Ramos (cell line): Measurements from ENCODE around the gene CCL19.
"Not testable (repeated sequence)": the region's sequence is repeated elsewhere in the genome, so short reads cannot be mapped to it uniquely, and the experiment has no call there.

Experiments
- in situ Hi-C: fragments of 300-500 bp; cut with MboI; formaldehyde crosslinking; loops from one replicate; pipeline ENCODE4 v1.14.3; 2022; ENCODE audit warnings: low sequenced_read_pairs; ENCODE audit not compliant: unreplicated experiment

The CCL19 gene

GRCh38 chr9:34690983-34691935 lies at the start of gene CCL19:
Gene CCL19, minus strand, starts transcription at chr9:34691276. Its CDS starts 137 bp downstream, at chr9:34691139.
- in situ Hi-C loops = no loop called here

GRCh38 chr9:34740176-34740575 lies 49.1 kb upstream of the CCL19 start:
- in situ Hi-C loops = not testable (repeated sequence)

- in situ Hi-C loops = no loop called here
Observed at GRCh38 chr9:34737677-34738260, 46.7 kb upstream of the CCL19 start.

- in situ Hi-C loops = no loop called here
Observed at GRCh38 chr9:34734720-34735119, 43.6 kb upstream of the CCL19 start.

- in situ Hi-C loops = no loop called here
Observed at GRCh38 chr9:34732886-34733285, 41.8 kb upstream of the CCL19 start.

GRCh38 chr9:34732478-34732877 lies 41.4 kb upstream of the CCL19 start:
- in situ Hi-C loops = no loop called here

GRCh38 chr9:34723141-34723540 lies 32.1 kb upstream of the CCL19 start:
- in situ Hi-C loops = no loop called here

- in situ Hi-C loops = not testable (repeated sequence)
Observed at GRCh38 chr9:34719769-34720025, 28.6 kb upstream of the CCL19 start.

- in situ Hi-C loops = no loop called here
Observed at GRCh38 chr9:34719021-34719768, 28.1 kb upstream of the CCL19 start.

GRCh38 chr9:34717996-34718614 lies 27.0 kb upstream of the CCL19 start:
- in situ Hi-C loops = no loop called here

GRCh38 chr9:34716711-34717110 lies 25.6 kb upstream of the CCL19 start:
- in situ Hi-C loops = no loop called here

- in situ Hi-C loops = no loop called here
Observed at GRCh38 chr9:34715639-34716215, 24.7 kb upstream of the CCL19 start.

GRCh38 chr9:34714007-34714406 lies 22.9 kb upstream of the CCL19 start:
- in situ Hi-C loops = no loop called here

- in situ Hi-C loops = no loop called here
Observed at GRCh38 chr9:34712140-34712539, 21.1 kb upstream of the CCL19 start.

GRCh38 chr9:34710023-34710422 lies 18.9 kb upstream of the CCL19 start, which contains the start of gene CCL21:
Gene CCL21, minus strand, starts transcription at chr9:34710136. Its CDS starts 70 bp downstream, at chr9:34710066.
- in situ Hi-C loops = no loop called here

GRCh38 chr9:34709196-34709978 lies 18.3 kb upstream of the CCL19 start:
- in situ Hi-C loops = no loop called here

- in situ Hi-C loops = no loop called here
Observed at GRCh38 chr9:34707130-34707529, 16.1 kb upstream of the CCL19 start.

- in situ Hi-C loops = no loop called here
Observed at GRCh38 chr9:34701769-34702736, 11.0 kb upstream of the CCL19 start.
